DMS79 (cell line): ENCODE results near the gene ACOX3.

Experiments used
- DNase-seq: peaks from one replicate; lab custom pipeline; 2025; lab: John Stamatoyannopoulos, UW

ACOX3 gene

GRCh38 chr4:8372506-8372905 lies 68.0 kb downstream of the ACOX3 start:
- DNase-seq, result no peak

GRCh38 chr4:8371596-8371995 lies 68.9 kb downstream of the ACOX3 start:
- no peak for DNase-seq

GRCh38 chr4:8370835-8371595 lies 69.5 kb downstream of the ACOX3 start:
- DNase-seq, result no peak

GRCh38 chr4:8370106-8370787 lies 70.3 kb downstream of the ACOX3 start:
- DNase-seq, result no peak

DNA sequence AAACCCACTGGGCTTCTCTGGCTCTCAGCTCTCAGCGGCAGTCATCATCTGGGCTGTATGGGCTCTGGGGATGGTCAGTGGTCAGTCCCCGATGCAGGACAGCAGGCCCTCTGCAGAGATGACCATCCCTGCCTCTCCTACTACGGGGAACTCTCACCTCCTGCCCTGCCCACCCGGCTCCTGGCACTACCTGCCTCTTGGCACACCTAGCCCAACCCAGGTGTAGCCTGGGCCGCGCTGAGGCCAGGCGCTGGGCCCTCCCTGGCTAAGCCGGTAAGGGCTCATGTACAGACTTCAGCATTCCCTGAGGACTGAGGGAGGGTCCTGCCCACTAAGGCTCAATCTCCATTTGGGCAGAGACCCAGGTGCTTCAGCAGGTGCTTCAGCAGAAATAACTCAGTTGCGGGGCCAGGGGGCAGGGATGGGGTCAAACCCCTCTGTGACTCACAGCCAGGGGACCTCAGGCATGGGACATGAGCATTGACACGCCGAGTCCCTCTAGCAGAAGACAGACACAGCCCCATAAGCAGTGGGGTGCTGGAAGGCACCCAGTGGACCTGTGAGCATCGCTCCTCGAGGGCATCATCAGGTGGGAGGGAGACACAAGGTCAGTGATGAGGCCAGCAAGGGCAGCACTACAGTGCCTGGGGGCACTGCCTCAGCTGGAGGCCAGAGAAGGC lies 71.0 kb downstream of the ACOX3 start:
- no peak for DNase-seq

GRCh38 chr4:8368998-8369397 lies 71.5 kb downstream of the ACOX3 start:
- no peak for DNase-seq

DNA sequence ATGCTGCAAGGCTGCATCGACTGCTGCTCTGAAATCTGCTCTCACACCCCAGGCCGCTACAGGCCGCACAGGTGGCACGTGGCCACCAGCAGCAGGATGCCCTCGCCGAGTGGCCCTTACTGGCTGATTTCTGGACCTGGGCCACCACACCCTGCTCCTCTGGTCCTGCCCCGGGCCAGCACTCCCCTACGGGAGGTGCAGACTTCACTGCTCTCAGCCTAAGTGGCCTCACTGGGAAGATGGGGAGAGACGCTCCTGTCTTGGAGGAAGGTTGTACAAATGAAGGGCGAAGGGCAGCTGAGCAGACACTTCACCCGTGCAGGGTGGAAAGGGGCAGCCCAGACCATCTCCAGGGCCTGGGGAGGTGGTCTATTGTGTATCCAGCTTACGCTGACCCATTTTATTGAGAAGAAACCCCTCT lies 72.5 kb downstream of the ACOX3 start:
- DNase-seq, result no peak

DNA sequence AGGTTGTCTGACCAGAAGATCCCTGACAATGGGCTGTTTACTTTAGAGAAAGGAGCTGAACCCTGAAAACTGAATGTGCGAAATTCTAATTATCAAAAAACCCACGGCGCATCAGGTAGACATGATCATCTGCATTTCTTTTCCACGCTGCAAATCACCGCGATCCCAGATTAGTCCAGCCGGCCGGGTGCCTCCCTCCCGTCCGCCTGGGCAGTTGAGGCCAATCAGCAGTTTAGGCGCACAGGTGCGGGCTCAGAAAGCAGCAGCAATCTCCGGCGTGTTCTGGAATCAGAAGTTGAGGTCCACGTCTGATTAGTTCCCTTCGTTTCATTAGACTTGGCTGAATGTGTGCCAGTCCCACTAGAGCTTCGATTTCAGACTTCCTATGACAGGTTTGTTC lies 73.9 kb downstream of the ACOX3 start:
- no peak for DNase-seq

DNA sequence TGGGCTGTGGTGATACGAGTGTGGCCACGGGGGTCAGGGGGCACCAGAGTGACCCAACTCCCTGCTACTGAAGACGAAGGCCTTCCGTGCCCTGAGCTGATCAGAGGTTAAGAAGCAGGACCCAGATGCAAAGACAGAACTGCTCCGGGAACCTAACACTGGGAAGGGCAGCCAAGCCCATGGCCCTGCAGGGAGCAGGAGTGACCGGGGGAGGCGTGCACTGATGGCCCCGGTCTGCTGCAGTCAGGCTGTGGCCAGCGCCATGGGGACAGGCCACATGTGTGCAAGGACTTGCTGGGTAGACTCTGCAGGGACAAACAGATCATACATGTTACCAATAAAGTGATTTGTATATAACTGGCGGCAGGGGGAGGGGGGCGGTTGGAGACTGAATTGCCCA lies 74.6 kb downstream of the ACOX3 start:
- DNase-seq, result no peak

DNA sequence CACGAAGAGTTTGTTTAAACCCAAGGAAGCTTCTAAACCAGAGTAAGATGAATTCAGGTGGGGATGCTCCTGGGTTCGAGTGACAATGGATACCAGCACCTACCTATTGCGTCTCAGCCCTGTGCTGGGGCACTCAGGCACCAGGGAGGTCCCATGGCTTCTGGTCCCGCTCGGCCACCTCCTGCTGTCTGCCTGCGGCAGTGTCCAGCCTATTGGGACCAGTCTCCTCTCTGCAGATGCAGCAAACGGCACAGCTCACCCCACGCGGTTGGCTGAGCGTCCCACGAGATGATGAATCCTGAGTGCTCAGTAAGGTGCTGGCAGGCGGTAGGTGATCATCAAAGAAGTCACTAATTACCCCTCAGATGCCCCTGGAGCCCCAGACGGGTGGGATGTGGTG lies 75.2 kb downstream of the ACOX3 start:
- no peak for DNase-seq

DNA sequence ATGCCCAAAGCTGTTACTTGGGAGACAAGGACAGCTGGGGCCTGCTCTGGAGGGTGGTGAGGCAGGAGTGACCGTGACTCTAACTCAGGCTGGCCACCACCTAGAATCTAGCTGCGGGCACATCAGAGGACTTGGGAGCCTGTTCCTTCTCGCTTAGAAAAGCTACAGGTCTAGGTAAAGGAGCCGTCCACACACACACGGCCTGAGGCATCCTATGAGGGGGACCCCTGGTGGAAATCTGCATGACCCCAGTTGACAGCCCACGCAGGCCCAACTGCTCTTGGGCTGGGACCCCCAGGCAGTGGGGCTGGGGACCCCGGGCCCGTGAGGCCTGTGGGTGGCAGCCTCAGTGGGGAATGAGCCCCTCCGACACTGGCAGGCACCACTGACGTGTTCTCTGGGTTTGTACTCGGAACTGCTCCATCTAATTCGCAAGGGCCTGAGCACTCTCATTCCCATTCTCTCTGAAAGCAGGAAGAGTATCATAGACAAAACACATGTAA lies 75.6 kb downstream of the ACOX3 start:
- no peak for DNase-seq

GRCh38 chr4:8364141-8364540 lies 76.4 kb downstream of the ACOX3 start:
- DNase-seq, result no peak

- DNase-seq, result no peak
These were observed 78.0 kb downstream of the ACOX3 start for GRCh38 chr4:8362483-8362882.

- DNase-seq, result no peak
These were observed 81.3 kb downstream of the ACOX3 start for GRCh38 chr4:8359193-8359592.

GRCh38 chr4:8356856-8357255 lies 83.7 kb downstream of the ACOX3 start:
- DNase-seq, result no peak

DNA sequence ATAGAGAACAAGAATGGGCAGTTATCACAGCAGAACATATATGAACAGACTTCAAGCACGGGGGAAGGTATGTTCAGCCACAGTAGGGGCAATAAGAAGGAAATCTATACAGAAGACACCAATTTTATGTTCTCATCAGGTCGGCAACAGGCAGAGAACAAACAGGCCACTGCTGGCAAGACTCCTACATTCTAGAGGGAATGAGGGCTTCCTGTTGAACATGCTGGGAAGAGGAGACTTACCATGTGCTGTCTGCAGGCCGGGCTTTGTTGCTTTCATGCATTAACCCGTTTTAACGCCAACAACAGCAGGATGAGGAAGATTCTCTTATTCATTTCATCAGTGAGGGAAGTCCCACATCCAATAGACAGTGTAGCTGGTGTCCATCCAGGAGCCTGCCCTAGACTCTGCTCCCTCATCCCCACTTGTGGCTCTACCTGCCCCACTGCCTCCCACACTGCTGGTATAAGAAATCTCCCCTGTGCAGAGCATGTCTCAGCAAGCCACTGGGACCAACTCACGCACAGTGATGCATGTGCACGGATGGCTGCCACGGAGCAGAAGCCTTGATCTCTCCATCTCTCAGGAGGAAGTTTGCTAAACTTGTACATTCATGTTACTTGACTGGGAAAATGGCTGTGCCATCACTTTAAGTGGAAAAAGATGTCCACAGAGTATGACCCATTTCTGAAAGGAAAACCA lies 84.5 kb downstream of the ACOX3 start:
- DNase-seq, result no peak

GRCh38 chr4:8355306-8355705 lies 85.2 kb downstream of the ACOX3 start:
- DNase-seq, result no peak

GRCh38 chr4:8353912-8354453 lies 86.5 kb downstream of the ACOX3 start:
- DNase-seq, result no peak

DNA sequence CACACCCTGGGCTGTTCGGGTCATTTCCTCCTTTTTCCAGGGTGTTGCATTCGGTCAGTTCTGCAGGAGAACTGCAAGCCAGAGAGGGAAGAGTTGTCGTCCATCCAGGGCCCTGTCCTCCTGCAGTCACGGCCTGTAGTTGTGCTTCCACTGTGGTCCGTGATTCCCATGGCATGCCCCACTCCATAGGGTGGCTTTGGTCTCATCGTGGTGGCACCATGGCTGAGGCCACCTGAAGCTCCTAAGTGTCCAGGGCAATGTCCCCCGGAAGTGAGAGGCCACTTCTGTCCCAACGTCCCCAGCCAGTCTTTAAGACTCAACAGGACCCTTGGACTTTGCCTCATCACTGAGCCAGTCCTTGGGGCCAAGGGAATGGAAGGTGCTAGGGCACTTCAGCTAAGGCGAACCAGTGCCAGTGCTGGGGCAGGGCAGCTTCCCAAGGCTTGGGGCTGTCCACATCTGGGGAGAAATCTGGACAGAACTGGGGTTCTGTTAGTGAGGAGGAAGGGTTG lies 87.3 kb downstream of the ACOX3 start:
- no peak for DNase-seq

DNA sequence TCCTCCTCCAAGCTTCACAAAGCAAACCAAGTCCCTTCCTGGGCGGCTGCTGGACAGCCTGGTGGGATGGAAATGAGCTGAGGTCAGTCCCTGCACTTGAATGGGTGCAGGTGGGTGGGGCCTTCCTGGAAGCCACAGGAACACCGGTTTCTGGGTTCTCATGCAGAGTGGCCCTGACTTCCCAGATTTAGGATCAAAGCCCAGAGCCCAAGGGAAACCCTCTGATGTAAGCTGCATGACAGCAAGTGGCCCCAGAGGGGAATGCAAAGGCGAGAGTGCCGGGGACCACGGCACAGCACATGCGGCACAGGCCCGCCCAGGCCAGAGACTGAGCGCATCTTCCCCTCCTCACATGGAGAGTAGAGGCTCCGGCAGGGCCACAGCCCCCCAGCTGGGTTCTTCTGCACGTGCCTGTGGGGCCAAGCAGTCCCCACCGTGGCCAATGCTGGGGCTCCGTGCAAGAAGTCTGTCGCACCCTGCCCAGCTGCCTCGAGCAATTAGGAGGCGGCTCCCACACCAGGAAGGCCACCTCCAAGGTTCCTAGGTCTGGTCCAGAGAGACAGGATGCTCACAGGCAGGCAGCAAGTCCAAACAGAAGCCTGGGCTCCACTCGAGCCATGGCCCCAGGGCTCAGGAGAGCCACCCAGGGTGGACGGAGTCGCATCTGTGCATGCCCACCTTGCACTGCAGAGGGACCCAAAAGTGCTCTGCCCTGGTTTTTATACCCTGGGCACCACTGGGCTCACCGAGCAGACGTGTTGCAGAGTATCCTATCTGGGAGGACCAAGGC lies 88.0 kb downstream of the ACOX3 start:
- no peak for DNase-seq

DNA sequence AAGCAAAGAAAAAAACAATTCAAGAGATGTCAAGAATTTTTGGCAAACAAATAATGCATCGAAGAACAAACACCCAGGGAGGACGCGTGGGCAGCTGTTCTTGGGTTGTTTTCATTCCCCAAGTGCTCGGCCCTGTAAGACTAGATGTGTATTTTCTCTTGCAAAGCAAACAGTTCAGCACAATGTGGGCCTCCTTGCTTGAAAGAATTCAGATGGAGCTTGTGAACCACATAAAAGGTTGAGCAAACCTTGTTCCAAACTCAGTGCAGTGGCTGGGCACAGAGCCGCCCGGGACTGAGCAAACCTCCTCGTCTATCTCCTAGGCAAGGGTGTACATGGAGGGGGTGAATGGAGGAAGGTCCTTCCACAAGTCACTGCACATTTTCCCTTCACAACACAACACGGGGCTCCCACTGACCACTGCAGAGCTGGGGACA lies 88.6 kb downstream of the ACOX3 start:
- DNase-seq, result peak; percentile 44
